GM19452 (cell line): ENCODE results near the gene VMP1.
"Not testable (repeated sequence)": the region's sequence is repeated elsewhere in the genome, so short reads cannot be mapped to it uniquely, and the experiment has no call there.

Source experiments
- ATAC-seq: cut with Tn5 transposase; IDR thresholded peaks from one replicate; pipeline ENCODE4 v1.9.1; 2021; ENCODE audit not compliant: unreplicated experiment

The VMP1 gene

DNA sequence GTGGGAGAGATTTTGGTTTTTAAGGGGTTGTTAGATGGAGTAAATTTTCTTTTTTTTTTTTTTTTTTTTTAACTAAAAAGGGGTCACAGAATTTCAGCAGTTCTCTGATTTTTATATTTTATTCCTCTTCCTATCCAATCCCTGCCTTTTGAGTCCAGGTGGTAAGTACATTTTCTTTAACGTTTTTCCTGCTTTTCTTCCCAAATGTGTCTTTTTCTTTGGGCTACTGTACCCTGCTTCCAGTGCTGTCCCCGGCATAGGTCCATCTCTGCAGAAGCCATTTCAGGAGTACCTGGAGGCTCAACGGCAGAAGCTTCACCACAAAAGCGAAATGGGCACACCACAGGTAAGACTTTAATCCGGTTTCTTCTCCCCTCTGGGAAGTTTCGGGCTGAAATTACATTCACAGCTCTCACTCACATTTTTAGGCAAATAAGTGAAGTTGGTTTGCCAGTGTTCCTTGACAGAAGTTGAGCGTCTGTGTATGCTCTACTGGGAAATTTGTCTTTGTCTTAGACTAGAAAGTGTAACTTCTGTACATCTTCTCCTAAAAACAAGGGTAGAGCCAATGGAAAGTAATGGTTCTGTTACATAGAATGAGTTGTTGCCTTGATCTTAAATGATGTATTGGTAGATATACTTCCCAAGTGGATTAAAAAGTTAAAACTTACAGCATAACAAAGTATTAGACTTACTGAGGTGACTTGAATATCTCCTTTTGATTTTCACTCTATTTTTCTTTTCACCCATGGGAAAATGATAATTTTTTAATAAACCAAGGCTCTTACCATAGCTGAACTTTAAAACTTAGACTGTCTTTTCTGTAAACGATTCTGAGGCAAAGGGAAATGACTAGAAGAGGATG is 130.8 kb downstream of the VMP1 start:
- ATAC-seq: no peak

DNA sequence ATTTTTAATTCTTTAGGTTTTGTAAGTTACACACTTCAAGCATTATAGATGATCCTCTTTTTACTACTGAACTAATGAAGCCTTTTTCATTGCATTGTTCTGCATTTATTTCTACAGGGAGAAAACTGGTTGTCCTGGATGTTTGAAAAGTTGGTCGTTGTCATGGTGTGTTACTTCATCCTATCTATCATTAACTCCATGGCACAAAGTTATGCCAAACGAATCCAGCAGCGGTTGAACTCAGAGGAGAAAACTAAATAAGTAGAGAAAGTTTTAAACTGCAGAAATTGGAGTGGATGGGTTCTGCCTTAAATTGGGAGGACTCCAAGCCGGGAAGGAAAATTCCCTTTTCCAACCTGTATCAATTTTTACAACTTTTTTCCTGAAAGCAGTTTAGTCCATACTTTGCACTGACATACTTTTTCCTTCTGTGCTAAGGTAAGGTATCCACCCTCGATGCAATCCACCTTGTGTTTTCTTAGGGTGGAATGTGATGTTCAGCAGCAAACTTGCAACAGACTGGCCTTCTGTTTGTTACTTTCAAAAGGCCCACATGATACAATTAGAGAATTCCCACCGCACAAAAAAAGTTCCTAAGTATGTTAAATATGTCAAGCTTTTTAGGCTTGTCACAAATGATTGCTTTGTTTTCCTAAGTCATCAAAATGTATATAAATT is 132.3 kb downstream of the VMP1 start:
- ATAC-seq: no peak

DNA sequence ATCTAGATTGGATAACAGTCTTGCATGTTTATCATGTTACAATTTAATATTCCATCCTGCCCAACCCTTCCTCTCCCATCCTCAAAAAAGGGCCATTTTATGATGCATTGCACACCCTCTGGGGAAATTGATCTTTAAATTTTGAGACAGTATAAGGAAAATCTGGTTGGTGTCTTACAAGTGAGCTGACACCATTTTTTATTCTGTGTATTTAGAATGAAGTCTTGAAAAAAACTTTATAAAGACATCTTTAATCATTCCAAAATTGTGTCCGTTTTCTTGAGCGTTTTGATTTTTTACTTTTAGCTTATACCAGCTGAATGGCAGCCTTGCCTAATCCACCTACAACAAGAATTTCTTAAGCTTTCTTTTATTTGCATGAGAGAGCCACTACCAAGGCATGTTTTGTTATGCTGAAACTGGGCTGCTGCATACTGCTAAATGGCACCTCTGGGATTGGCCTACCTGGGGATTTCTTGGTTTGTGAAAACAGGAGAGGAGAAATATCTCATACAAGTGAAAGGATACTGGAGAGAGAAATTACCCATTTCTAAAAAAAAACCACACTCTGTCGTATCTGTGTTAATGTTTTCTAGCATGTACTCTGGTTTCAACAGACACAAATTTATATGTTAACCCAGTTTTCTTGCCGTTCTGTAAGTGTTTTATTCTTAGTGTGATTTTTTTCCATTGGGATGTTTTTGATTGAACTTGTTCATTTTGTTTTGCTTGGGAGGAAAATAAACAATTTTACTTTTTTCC is 133.1 kb downstream of the VMP1 start:
- no peak for ATAC-seq

DNA sequence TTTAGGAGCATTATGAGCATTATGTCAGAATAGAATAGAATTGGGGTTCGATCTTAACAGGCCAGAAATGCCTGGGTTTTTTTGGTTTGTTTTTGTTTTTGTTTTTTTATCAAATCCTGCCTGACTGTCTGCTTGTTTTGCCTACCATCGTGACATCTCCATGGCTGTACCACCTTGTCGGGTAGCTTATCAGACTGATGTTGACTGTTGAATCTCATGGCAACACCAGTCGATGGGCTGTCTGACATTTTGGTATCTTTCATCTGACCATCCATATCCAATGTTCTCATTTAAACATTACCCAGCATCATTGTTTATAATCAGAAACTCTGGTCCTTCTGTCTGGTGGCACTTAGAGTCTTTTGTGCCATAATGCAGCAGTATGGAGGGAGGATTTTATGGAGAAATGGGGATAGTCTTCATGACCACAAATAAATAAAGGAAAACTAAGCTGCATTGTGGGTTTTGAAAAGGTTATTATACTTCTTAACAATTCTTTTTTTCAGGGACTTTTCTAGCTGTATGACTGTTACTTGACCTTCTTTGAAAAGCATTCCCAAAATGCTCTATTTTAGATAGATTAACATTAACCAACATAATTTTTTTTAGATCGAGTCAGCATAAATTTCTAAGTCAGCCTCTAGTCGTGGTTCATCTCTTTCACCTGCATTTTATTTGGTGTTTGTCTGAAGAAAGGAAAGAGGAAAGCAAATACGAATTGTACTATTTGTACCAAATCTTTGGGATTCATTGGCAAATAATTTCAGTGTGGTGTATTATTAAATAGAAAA is 133.8 kb downstream of the VMP1 start:
- ATAC-seq: not testable (repeated sequence)

DNA sequence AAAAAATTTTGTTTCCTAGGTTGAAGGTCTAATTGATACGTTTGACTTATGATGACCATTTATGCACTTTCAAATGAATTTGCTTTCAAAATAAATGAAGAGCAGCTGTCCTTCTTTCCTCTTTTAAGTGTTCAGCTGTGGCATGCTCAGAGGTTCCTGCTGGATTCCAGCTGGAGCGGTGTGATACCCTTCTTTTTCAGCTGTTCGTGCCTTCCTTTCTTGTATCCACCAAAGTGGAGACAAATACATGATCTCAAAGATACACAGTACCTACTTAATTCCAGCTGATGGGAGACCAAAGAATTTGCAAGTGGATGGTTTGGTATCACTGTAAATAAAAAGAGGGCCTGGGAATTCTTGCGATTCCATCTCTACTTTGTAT is 134.4 kb downstream of the VMP1 start:
- ATAC-seq: not testable (repeated sequence)

DNA sequence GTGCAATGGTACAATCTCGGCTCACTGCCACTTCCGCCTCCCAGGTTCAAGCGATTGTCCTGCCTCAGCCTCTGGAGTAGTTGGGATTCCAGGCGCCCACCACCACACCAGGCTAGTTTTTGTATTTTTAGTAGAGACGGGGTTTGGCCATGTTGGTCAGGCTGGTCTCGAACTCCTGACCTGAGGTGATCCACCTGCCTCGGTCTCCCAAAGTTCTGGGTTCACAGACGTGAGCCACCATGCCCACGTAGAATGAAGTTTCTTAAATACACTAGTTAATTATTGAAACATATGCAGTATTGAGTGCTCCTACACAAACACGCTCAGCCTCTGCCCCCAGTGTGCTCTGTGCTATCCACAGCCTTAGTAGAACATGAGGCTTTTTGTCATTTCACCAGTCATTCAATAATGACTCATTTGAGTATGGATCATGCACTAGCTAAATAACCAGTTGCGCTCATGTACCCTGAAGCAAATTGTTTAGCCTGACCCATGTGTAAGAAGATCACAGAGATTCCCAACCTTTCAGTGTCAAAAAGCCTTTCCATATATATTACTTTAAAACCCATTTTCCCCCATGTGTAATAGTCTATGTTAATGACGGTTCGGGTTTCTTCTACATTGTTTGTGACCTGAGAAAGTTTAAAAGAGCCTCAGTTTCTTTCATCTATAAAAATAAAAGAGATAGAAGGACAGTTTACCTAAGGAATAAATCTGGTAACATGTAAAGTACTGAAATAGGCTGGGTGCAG is 135.6 kb downstream of the VMP1 start:
- ATAC-seq: peak; percentile 39

DNA sequence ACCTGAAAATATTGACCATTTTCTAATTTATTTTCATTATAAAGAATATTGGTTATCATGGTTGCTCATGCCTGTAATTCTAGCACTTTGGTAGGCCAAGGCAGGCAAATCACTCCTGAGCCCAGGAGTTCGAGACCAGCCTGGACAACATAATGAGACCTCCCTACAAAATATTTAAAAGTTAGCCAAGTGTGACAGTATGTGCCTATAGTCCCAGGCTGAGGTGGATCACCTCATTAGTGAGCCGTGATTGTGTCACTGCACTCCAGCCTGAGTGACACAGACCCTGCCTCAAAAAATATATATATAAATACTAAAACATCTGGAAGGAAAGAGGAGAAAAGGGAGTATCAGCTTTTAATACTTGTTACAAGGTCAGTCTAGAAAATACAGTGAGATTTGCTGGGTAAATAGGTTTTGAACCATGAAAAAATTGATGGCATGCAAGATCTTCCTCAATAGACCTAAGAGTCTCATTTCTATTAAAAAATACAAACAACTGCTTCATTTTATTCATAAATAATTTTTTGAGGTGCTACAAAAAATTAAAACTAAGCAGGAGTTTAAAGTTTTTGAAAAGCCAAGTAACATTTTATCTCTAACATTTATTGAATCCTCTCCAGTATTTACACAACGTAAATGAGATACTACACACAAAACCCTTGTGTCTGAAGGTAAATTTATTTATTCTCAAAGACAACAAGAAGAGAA is 137.6 kb downstream of the VMP1 start:
- ATAC-seq: no peak

DNA sequence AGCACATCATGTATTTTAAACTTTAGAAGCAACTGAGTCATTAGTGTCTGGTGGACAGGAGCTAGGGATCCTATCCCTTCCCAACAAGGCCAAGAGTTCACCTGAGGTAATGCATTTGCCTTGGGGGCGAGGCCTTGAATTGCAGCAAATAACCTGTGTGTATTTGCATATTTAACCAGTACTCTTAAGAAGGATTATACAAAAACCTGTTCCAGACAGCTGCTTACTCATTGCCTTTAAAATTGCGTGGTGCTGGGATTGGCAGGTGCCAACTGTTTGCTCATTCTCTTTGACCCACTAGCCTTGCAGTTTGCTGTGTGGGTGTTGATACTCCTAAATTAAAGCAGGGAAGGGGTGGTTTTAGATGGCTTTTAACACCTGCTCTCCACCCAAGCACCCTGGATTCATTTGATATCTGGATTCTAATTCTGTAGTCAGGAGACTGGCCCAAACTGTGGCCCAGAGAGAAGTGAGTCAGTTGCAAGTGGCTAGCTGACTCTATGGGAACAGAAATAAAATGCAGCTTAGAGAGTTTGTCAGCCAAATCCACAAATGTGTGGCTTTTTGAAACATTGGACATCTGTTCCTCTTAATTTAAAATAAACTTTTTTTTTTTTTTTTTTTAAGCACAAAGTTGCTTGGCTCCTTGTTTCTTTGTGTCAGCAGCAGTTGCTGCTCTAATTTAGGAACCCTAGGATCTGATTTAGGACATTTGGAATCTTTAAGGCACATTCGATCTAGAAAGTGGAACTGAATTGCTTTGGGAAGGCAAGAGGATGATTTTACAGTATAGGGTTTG is 138.3 kb downstream of the VMP1 start:
- no peak for ATAC-seq

DNA sequence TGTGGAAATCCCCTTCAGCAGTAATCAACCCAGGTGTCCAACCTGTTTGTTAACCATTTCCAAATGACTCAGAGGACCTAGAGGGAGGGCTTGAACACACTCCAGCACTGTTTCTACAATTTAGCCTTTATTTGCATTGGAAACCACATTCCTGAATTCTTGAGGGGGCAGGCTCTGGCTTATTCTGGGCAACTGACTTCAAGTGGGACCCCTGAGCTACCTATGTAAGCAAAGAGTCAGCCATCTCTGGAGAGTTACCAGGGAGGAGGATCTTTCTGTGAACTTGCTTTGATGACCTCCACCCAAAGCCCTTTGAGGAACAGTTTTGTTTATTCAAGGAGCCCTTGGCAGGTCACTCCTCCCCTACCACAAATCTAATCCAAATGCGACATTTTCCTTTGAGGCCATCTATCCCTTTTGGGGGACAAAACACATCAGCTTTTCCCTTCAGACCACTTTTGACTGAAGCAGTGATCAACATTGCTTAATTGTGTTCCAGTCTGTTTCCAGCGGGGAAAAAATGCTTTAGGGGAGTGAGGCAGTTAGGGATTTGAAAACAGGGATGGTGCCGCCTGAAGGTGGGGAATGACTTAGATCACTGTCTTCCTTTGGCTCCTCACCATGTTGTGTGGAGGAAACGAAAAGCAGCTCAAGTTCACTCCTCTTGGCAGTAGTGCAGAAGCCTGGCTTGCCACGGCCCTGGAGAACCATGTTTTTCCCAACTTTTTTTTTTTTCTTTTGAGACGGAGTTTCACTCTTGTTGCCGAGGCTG is 139.1 kb downstream of the VMP1 start:
- no peak for ATAC-seq

DNA sequence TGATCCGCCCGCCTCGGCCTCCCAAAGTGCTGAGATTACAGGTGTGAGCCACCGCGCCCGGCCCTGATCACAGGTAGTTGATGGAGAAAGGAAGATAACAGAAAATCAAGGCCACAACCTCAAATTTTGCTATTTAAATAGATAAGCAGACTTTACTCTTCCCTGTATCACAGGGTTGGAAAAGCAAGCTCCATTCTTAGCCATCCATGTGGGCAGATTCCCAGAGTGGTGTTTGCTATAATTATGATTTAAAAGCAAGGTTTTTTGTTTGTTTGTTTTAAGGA is 140.9 kb downstream of the VMP1 start:
- ATAC-seq: no peak

DNA sequence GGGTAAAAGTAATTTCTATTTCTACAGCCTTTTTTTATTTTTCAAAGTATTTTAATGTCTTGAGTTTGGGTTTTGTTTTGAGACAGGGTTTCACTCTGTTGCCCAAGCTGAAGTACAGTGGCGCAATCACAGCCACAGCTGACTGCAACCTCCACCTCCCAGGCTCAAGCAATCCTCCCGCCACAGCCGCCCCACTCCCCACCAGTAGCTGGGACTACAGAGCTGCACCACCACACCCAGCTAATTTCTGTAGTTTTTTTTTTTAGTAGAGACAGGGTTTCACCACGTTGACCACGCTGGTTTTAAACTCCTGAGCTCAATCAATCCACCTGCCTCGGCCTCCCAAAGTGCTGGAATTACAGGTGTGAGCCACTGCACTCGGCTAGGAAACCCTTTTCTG is 141.3 kb downstream of the VMP1 start:
- peak; percentile 49 for ATAC-seq

DNA sequence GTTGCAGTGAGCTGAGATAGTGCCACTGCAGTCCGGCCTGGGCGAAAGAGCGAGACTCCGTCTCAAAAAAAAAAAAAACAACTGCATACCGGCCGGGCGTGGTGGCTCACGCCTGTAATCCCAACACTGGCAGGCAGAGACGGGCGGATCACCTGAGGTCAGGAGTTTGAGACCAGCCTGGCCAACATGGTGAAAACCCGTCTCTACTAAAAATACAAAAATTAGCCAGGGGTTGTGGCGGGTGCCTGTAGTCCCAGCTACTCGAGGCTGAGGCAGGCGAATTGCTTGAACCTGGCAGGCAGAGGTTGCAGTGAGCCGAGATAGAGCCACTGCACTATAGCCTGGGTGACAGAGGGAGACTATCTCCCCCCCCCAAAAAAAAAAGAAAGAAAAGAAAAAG is 142.9 kb downstream of the VMP1 start:
- not testable (repeated sequence) for ATAC-seq

DNA sequence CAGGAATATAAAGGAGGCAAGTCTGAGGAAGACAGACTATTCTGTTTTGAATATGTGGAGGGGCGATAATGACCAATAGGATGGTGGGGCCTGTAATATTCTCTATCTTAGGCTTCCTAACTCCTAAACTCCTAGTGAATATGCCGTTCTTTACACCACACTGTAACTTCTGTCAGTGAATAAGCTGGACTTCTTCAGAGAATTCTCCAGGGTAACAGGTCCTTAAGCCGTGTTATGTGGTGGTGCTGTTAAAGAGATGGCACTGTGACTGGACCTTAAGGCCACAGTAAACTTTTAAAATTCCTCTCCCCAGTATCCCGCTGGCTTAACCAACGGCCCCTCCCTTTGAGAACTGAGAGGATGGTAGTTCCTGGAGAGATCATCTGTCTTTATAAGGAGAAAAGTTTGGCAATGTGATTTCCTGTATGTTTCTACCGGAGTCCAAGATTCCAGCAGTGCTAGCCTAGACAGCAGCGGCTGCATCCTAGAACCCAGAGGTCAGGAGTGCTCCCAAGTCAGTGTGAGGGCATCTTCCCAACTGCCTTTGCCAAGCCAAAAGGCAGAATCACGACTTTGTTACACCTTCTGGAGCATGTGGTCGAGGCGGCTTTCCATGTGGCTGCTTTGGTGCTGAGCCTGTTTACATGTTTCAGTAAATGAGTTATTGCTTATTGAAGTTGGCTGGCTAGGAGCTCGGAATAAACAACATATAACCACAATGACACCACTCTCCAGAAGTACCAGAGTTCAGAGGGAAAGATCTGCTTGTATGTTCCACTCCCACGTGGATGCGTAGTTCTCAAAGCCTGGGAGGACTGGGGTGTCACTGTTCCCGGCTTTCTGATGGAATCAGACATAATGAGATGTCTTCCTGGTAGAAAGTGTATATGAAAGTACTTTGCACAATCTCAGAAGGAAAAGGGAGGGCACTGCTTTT is 144.3 kb downstream of the VMP1 start:
- no peak for ATAC-seq

DNA sequence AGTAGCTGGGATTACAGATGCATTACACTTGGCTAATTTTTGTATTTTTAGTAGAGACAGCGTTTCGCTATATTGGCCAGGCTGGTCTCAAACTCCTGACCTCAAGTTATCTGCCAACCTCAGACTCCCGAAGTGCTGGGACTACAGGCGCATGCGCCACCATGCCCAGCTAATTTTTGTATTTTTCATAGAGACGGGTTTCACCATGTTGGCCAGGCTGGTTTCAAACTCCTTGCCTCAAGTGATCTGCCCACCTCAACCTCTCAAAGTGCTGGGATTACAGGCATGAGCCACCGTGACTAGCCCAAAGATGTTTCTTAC is 145.4 kb downstream of the VMP1 start:
- not testable (repeated sequence) for ATAC-seq

DNA sequence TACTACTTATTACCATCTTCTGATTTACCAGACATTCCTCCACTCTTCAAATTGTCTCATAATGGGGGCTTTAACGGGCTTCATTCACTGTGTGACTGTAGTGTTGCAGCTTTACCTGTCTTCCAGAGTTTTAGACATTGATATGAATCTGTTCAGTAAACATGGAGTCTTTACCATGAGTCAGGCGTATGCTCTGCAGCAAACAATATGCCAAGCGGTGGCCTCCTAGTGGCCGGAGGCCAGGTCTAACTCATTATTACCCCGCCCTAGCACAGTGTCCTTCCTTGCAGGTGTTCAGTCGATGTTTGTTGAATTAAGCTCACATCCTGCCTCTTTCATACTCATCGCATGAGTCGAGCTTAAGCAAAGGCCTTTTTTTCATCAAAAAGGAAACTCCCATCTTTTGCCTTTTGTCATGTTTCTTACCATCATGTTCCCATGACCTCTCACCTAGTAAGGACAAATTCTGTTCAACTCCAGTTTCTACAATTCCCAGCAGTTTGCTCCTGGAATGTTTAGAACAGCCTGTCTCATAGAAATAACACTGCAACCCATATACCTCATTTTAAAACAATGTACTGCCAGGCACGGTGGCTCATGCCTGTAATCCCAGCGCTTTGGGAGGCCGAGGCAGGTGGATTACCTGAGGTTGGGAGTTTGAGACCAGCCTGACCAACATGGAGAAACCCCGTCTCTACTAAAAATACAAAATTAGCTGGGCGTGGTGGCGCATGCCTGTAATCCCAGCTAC is 145.9 kb downstream of the VMP1 start:
- no peak for ATAC-seq

DNA sequence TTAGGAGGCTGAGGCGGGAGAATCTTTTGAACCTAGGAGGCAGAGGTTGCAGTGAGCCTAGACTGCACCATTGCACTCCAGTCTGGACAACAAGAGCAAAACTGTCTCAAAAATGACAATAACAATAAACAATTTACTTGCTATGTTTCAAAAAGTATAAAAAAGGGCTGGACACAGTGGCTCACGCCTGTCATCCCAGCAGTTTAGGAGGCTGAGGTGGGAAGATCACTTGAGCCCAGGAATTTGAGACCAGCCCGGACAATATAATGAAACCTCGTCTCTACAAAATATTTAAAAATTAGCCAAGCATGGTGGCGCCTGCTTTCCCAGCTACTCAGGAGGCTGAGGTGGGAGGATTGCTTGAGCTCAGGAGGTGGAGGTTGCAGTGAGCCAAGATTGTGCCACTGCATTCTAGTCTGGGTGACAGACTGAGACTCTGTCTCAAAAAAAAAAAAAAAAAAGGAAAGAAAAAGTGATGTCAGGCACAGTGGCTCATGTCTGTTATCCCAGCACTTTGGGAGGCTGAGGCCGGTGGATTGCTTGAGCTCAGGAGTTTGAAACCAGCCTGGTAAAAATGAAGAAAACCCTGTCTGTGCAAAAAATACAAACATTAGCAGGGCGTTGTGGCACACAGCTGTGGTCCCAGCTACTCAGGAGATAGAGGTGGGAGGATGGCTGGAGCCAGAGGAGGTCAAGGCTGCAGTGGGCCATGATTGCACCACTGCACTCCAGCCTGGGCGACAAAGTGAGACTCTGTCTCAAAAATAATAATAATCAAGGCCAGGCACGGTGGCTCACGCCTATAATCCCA is 146.7 kb downstream of the VMP1 start:
- ATAC-seq: not testable (repeated sequence)
